ENCODE measurements around the gene SLCO1B3. TPM values are rescaled to one million over a fixed set of nuclear protein-coding genes. Genes with fewer than 3 reads are reported as not detected.
"Not testable (repeated sequence)": the region's sequence is repeated elsewhere in the genome, so short reads cannot be mapped to it uniquely, and the experiment has no call there.

Gene SLCO1B3
- total RNA-seq: not detected

- no peaks in the 10 kb centered on the region for H3K9me3 Mint-ChIP-seq
- ATAC-seq (ENCODE audit: low read depth) (no peak), DNase-seq (no peak)
- H3K27me3 Mint-ChIP-seq: no peaks in the 10 kb centered on the region
- POLR2A ChIA-PET: no interaction called here
- no peaks in the 10 kb centered on the region for H3K36me3 Mint-ChIP-seq
- H3K27ac Mint-ChIP-seq: no peak within 1 kb of the TSS
- no peaks in the 10 kb centered on the region for H3K4me1 Mint-ChIP-seq
- no peak within 1 kb of the TSS for H3K4me3 Mint-ChIP-seq
These were observed at the start of gene SLCO1B3 for GRCh38 chr12:20810487-20810886. SLCO1B3 (plus strand) TSS chr12:20810705; CDS start chr12:20815739, 5,034 bp downstream.

GRCh38 chr12:20777420-20777819, 33.1 kb upstream of the SLCO1B3 start:
- no peaks in the 10 kb centered on the region for H3K27me3 Mint-ChIP-seq
- H3K36me3 Mint-ChIP-seq: no peaks in the 10 kb centered on the region
- ATAC-seq (ENCODE audit: low read depth) (no peak), DNase-seq (no peak)
- H3K27ac Mint-ChIP-seq: no peak overlapping the region
- no peak overlapping the region for H3K4me3 Mint-ChIP-seq
- POLR2A ChIA-PET: no interaction called here
- no peaks in the 10 kb centered on the region for H3K4me1 Mint-ChIP-seq
- H3K9me3 Mint-ChIP-seq: peaks cover 4% of the 10 kb centered on the region

GRCh38 chr12:20778969-20779368, 31.5 kb upstream of the SLCO1B3 start:
- Mint-ChIP-seq H3K4me3 (no peak overlapping the region), H3K27me3 (no peaks in the 10 kb centered on the region)
- no peak for ATAC-seq (ENCODE audit: low read depth)

GRCh38 chr12:20779971-20780370, 30.5 kb upstream of the SLCO1B3 start:
- ATAC-seq (ENCODE audit: low read depth); H3K4me3 Mint-ChIP-seq; H3K9me3 Mint-ChIP-seq; H3K36me3 Mint-ChIP-seq; DNase-seq; POLR2A ChIA-PET; H3K4me1 Mint-ChIP-seq; H3K27ac Mint-ChIP-seq; H3K27me3 Mint-ChIP-seq: not testable (repeated sequence)

More at GRCh38 chr12:20778969-20779368, 31.5 kb upstream of the SLCO1B3 start:
- Mint-ChIP-seq H3K4me1 (no peaks in the 10 kb centered on the region), H3K9me3 (peaks cover 4% of the 10 kb centered on the region), H3K36me3 (no peaks in the 10 kb centered on the region), H3K27ac (no peak overlapping the region)
- POLR2A ChIA-PET: no interaction called here
- DNase-seq: no peak

- H3K27ac Mint-ChIP-seq; H3K4me3 Mint-ChIP-seq; ATAC-seq (ENCODE audit: low read depth); H3K9me3 Mint-ChIP-seq; H3K27me3 Mint-ChIP-seq; H3K36me3 Mint-ChIP-seq; POLR2A ChIA-PET; H3K4me1 Mint-ChIP-seq; DNase-seq: not testable (repeated sequence)
These were observed 26.6 kb upstream of the SLCO1B3 start for GRCh38 chr12:20783796-20784357.

GRCh38 chr12:20792971-20793370, 17.5 kb upstream of the SLCO1B3 start:
- Mint-ChIP-seq H3K27ac (no peak overlapping the region), H3K27me3 (no peaks in the 10 kb centered on the region), H3K36me3 (no peaks in the 10 kb centered on the region), H3K4me3 (no peak overlapping the region), H3K9me3 (no peaks in the 10 kb centered on the region), H3K4me1 (no peaks in the 10 kb centered on the region)
- POLR2A ChIA-PET: no interaction called here
- no peak for ATAC-seq (ENCODE audit: low read depth)
- DNase-seq: no peak

GRCh38 chr12:20798554-20798953, 12.0 kb upstream of the SLCO1B3 start:
- Mint-ChIP-seq H3K9me3 (no peaks in the 10 kb centered on the region), H3K27ac (no peak overlapping the region), H3K27me3 (no peaks in the 10 kb centered on the region), H3K4me1 (no peaks in the 10 kb centered on the region), H3K4me3 (no peak overlapping the region), H3K36me3 (no peaks in the 10 kb centered on the region)
- no peak for DNase-seq
- POLR2A ChIA-PET: no interaction called here
- ATAC-seq (ENCODE audit: low read depth): no peak

GRCh38 chr12:20800160-20800559, 10.3 kb upstream of the SLCO1B3 start:
- no peak for ATAC-seq (ENCODE audit: low read depth)

GRCh38 chr12:20801035-20801434, 9.5 kb upstream of the SLCO1B3 start:
- POLR2A ChIA-PET: no interaction called here
- Mint-ChIP-seq H3K4me3 (no peak overlapping the region), H3K36me3 (no peaks in the 10 kb centered on the region), H3K4me1 (no peaks in the 10 kb centered on the region), H3K27me3 (no peaks in the 10 kb centered on the region), H3K9me3 (no peaks in the 10 kb centered on the region), H3K27ac (no peak overlapping the region)
- ATAC-seq (ENCODE audit: low read depth) (no peak), DNase-seq (no peak)

More at GRCh38 chr12:20800160-20800559, 10.3 kb upstream of the SLCO1B3 start:
- H3K36me3 Mint-ChIP-seq: no peaks in the 10 kb centered on the region
- no peak overlapping the region for H3K4me3 Mint-ChIP-seq
- POLR2A ChIA-PET: no interaction called here
- no peak for DNase-seq
- no peaks in the 10 kb centered on the region for H3K4me1 Mint-ChIP-seq
- H3K27ac Mint-ChIP-seq: no peak overlapping the region
- H3K27me3 Mint-ChIP-seq: no peaks in the 10 kb centered on the region
- no peaks in the 10 kb centered on the region for H3K9me3 Mint-ChIP-seq

GRCh38 chr12:20805921-20806320, 4.6 kb upstream of the SLCO1B3 start:
- Mint-ChIP-seq H3K27me3 (no peaks in the 10 kb centered on the region), H3K27ac (no peak overlapping the region), H3K9me3 (no peaks in the 10 kb centered on the region), H3K4me3 (no peak overlapping the region), H3K36me3 (no peaks in the 10 kb centered on the region), H3K4me1 (no peaks in the 10 kb centered on the region)
- no peak for ATAC-seq (ENCODE audit: low read depth)
- POLR2A ChIA-PET: no interaction called here
- no peak for DNase-seq

GRCh38 chr12:20807192-20808080, 3.1 kb upstream of the SLCO1B3 start:
- DNase-seq (no peak), ATAC-seq (ENCODE audit: low read depth) (no peak)
- H3K36me3 Mint-ChIP-seq: no peaks in the 10 kb centered on the region
- POLR2A ChIA-PET: no interaction called here
- no peaks in the 10 kb centered on the region for H3K27me3 Mint-ChIP-seq
- H3K4me3 Mint-ChIP-seq: no peak overlapping the region
- H3K4me1 Mint-ChIP-seq: no peaks in the 10 kb centered on the region
- no peaks in the 10 kb centered on the region for H3K9me3 Mint-ChIP-seq
- H3K27ac Mint-ChIP-seq: no peak overlapping the region

GRCh38 chr12:20808521-20808920, 2.0 kb upstream of the SLCO1B3 start:
- Mint-ChIP-seq H3K27ac (no peak overlapping the region), H3K36me3 (no peaks in the 10 kb centered on the region), H3K4me3 (no peak overlapping the region), H3K4me1 (no peaks in the 10 kb centered on the region), H3K27me3 (no peaks in the 10 kb centered on the region), H3K9me3 (no peaks in the 10 kb centered on the region)
- DNase-seq: no peak
- no peak for ATAC-seq (ENCODE audit: low read depth)
- POLR2A ChIA-PET: no interaction called here

- POLR2A ChIA-PET: no interaction called here
- H3K9me3 Mint-ChIP-seq: peaks cover 1% of the 10 kb centered on the region
- no peaks in the 10 kb centered on the region for H3K4me1 Mint-ChIP-seq
- DNase-seq (no peak), ATAC-seq (ENCODE audit: low read depth) (no peak)
- H3K27ac Mint-ChIP-seq: no peak overlapping the region
- H3K36me3 Mint-ChIP-seq: no peaks in the 10 kb centered on the region
- no peaks in the 10 kb centered on the region for H3K27me3 Mint-ChIP-seq
- H3K4me3 Mint-ChIP-seq: no peak overlapping the region
These were observed 5.1 kb downstream of the SLCO1B3 start for GRCh38 chr12:20815574-20815973.

GRCh38 chr12:20822415-20822814, 11.9 kb downstream of the SLCO1B3 start:
- POLR2A ChIA-PET: no interaction called here
- no peaks in the 10 kb centered on the region for H3K36me3 Mint-ChIP-seq
- H3K27ac Mint-ChIP-seq: no peak overlapping the region
- DNase-seq: no peak
- no peaks in the 10 kb centered on the region for H3K4me1 Mint-ChIP-seq
- peaks cover 5% of the 10 kb centered on the region for H3K9me3 Mint-ChIP-seq
- no peak overlapping the region for H3K4me3 Mint-ChIP-seq
- ATAC-seq (ENCODE audit: low read depth): no peak
- H3K27me3 Mint-ChIP-seq: no peaks in the 10 kb centered on the region

All from activated naive CD8-positive, alpha-beta T cell treated with anti-CD3 and anti-CD28 coated beads, Interleukin-2, amount 10 ng/mL, durations not matched to agents 7 days and 5 days (primary cell).